GM23248 (cell line): ENCODE data around the gene SEPTIN2.

Experiments used
- EZH2 ChIP-seq: fragments of 200-600 bp; sonication (generic); IDR thresholded peaks from 2 replicates; pipeline ENCODE4 v1.6.1; 2018; ENCODE audit warnings: antibody characterized with exemption, mild to moderate bottlenecking; ENCODE audit not compliant: insufficient read depth, poor library complexity, severe bottlenecking
- EZH2phosphoT487 ChIP-seq: fragments of 200-600 bp; sonication (generic); IDR thresholded peaks from 2 replicates; pipeline ENCODE4 v1.6.1; 2018; ENCODE audit warnings: antibody characterized with exemption, moderate library complexity, mild to moderate bottlenecking, low read depth; ENCODE audit not compliant: insufficient read depth

DNA sequence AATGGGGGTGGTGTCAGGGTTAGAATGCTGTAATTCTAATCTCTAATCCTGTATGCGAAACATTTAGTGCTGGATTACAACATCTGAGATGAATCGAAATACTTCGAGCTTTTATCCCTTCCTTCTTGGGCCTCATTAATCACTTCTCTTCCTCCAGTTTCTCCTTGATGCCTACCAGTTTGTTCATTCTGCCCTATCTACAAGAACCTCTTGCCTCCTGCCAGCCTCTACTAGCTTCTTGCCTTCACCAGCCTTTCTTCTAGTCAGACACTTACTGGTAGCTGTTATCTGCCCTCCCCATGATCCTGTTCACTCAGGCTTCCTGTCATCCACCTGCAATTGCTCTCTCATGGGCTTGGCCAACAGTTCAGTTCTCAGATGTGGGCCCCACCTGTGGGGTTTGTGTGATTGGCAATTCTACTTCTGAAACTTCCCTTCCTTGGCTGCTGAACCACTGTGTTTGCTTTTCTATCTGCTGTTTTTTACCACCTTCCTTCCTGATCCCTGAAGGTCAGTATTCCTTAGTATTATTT lies 25.0 kb downstream of the SEPTIN2 start:
- TF ChIP-seq EZH2: no peak
- TF ChIP-seq EZH2phosphoT487: no peak
